ENCODE data around the gene DYNC2I2.

GRCh38 chr9:128685636-128686489, 29.2 kb upstream of the DYNC2I2 start:
- TF ChIP-seq, protein P1, sequence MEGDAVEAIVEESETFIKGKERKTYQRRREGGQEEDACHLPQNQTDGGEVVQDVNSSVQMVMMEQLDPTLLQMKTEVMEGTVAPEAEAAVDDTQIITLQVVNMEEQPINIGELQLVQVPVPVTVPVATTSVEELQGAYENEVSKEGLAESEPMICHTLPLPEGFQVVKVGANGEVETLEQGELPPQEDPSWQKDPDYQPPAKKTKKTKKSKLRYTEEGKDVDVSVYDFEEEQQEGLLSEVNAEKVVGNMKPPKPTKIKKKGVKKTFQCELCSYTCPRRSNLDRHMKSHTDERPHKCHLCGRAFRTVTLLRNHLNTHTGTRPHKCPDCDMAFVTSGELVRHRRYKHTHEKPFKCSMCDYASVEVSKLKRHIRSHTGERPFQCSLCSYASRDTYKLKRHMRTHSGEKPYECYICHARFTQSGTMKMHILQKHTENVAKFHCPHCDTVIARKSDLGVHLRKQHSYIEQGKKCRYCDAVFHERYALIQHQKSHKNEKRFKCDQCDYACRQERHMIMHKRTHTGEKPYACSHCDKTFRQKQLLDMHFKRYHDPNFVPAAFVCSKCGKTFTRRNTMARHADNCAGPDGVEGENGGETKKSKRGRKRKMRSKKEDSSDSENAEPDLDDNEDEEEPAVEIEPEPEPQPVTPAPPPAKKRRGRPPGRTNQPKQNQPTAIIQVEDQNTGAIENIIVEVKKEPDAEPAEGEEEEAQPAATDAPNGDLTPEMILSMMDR (conservative IDR thresholded peaks at IDR 0.05; ENCODE audit: low read depth in 2 of 2) = no peak
- TF ChIP-seq EZH2 (IDR thresholded peaks at IDR 0.05; ENCODE audit: low read depth, unreplicated experiment) = no peak
- TF ChIP-seq EZH2phosphoT487 (IDR thresholded peaks at IDR 0.05; ENCODE audit: unreplicated experiment) = no peak
- TF ChIP-seq POLR2AphosphoS5 (IDR thresholded peaks at IDR 0.05; ENCODE audit: low read depth) = no peak
- TF ChIP-seq JUNB (IDR thresholded peaks at IDR 0.05; ENCODE audit: unreplicated experiment) = no peak
